H9 (cell line): ENCODE data around the gene INSYN1. TPM values are rescaled to one million over a fixed set of nuclear protein-coding genes. Genes with fewer than 3 reads are reported as not detected.

Source experiments
- DNase-seq: peaks from one replicate; pipeline ENCODE4 v3.0.0-alpha.2; 2017
- H2AFZ ChIP-seq: one replicate; pipeline ENCODE4 v1.6.1; 2013; ENCODE audit warnings: mild to moderate bottlenecking, low read length, control low read depth, moderate library complexity
- H2AK5ac ChIP-seq: 2 replicates; pipeline ENCODE4 v1.6.1; 2013; ENCODE audit warnings: low read length, control low read depth, mixed read lengths; ENCODE audit not compliant: insufficient read length
- H2BK120ac ChIP-seq: one replicate; pipeline ENCODE4 v1.6.1; 2013; ENCODE audit warnings: low read depth, mild to moderate bottlenecking, low read length, control low read depth, inconsistent platforms; ENCODE audit not compliant: poor library complexity, severe bottlenecking
- H2BK12ac ChIP-seq: 2 replicates; pipeline ENCODE4 v1.6.1; 2013; ENCODE audit warnings: low read length, control low read depth, mixed read lengths, low read depth; ENCODE audit not compliant: insufficient read length
- H2BK15ac ChIP-seq: 2 replicates; pipeline ENCODE4 v1.6.1; 2013; ENCODE audit warnings: low read depth, low read length, control low read depth
- H2BK20ac ChIP-seq: one replicate; pipeline ENCODE4 v1.6.1; 2013; ENCODE audit warnings: low read depth, mild to moderate bottlenecking, low read length, control low read depth, inconsistent platforms; ENCODE audit not compliant: poor library complexity, severe bottlenecking
- H2BK5ac ChIP-seq: 2 replicates; pipeline ENCODE4 v1.6.1; 2013; ENCODE audit warnings: low read length, control low read depth, mixed read lengths; ENCODE audit not compliant: insufficient read length
- H3K14ac ChIP-seq: 2 replicates; pipeline ENCODE4 v1.6.1; 2013; ENCODE audit warnings: low read length, control low read depth; ENCODE audit not compliant: insufficient read depth
- H3K18ac ChIP-seq: 2 replicates; pipeline ENCODE4 v1.6.1; 2013; ENCODE audit warnings: low read depth, mild to moderate bottlenecking, mixed read lengths, low read length, control low read depth; ENCODE audit not compliant: insufficient read length
- H3K23ac ChIP-seq: 2 replicates; pipeline ENCODE4 v1.6.1; 2013; ENCODE audit warnings: low read length, control low read depth, mixed read lengths, low read depth; ENCODE audit not compliant: insufficient read length
- H3K23me2 ChIP-seq: 2 replicates; pipeline ENCODE4 v1.6.1; 2013; ENCODE audit warnings: low read depth, mild to moderate bottlenecking, mixed read lengths, low read length, control low read depth; ENCODE audit not compliant: insufficient read length, poor library complexity, severe bottlenecking
- H3K27ac ChIP-seq: 2 replicates; pipeline ENCODE4 v1.5.1; 2013; ENCODE audit warnings: low read length, control low read depth, mixed read lengths, low read depth; ENCODE audit not compliant: insufficient read length
- H3K27me3 ChIP-seq: 2 replicates; pipeline ENCODE4 v1.6.1; 2013; ENCODE audit warnings: low read length, control low read depth, inconsistent platforms; ENCODE audit not compliant: insufficient read depth
- H3K4ac ChIP-seq: 2 replicates; pipeline ENCODE4 v1.6.1; 2013; ENCODE audit warnings: low read depth, mild to moderate bottlenecking, control low read depth, inconsistent platforms, low read length, moderate library complexity
- H3K4me1 ChIP-seq: 2 replicates; pipeline ENCODE4 v1.6.1; 2013; ENCODE audit warnings: low read length, control low read depth, inconsistent platforms; ENCODE audit not compliant: insufficient read depth
- H3K4me2 ChIP-seq: 2 replicates; pipeline ENCODE4 v1.6.1; 2013; ENCODE audit warnings: low read length, control low read depth, mixed read lengths; ENCODE audit not compliant: insufficient read length, insufficient read depth
- H3K56ac ChIP-seq: 2 replicates; pipeline ENCODE4 v1.6.1; 2013; ENCODE audit warnings: low read depth, mild to moderate bottlenecking, mixed read lengths, low read length, control low read depth; ENCODE audit not compliant: insufficient read length
- H3K79me1 ChIP-seq: 2 replicates; pipeline ENCODE4 v1.6.1; 2013; ENCODE audit warnings: low read depth, mild to moderate bottlenecking, moderate library complexity, low read length, control low read depth, inconsistent platforms; ENCODE audit not compliant: insufficient read depth, poor library complexity, severe bottlenecking
- H3K79me2 ChIP-seq: 2 replicates; pipeline ENCODE4 v1.6.1; 2013; ENCODE audit warnings: low read length, control low read depth, inconsistent platforms; ENCODE audit not compliant: insufficient read depth
- H3K9ac ChIP-seq: 2 replicates; pipeline ENCODE4 v1.6.1; 2013; ENCODE audit warnings: low read length, control low read depth, mixed read lengths; ENCODE audit not compliant: insufficient read length; ENCODE audit errors: extremely low read depth
- H3K9me3 ChIP-seq: one replicate; pipeline ENCODE4 v1.6.1; 2013; ENCODE audit warnings: low read depth, low read length, inconsistent platforms; ENCODE audit not compliant: control insufficient read depth
- H3T11ph ChIP-seq: one replicate; pipeline ENCODE4 v1.6.1; 2013; ENCODE audit warnings: mild to moderate bottlenecking, low read length, control low read depth, inconsistent platforms
- H4K20me1 ChIP-seq: one replicate; pipeline ENCODE4 v1.6.1; 2013; ENCODE audit not compliant: control insufficient read depth, insufficient read length, insufficient read depth
- H4K5ac ChIP-seq: 2 replicates; pipeline ENCODE4 v1.6.1; 2013; ENCODE audit warnings: low read depth, mild to moderate bottlenecking, mixed read lengths, low read length, control low read depth; ENCODE audit not compliant: insufficient read length
- H4K8ac ChIP-seq: replicated peaks from 2 replicates; pipeline ENCODE4 v1.6.1; 2013; ENCODE audit warnings: low read length, control low read depth, mixed read lengths, low read depth; ENCODE audit not compliant: insufficient read length
- H4K91ac ChIP-seq: 2 replicates; pipeline ENCODE4 v1.6.1; 2013; ENCODE audit warnings: low read depth, mild to moderate bottlenecking, moderate library complexity, mixed read lengths, low read length, control low read depth; ENCODE audit not compliant: insufficient read length
- H3K27ac Mint-ChIP-seq, 3 experiments: 2 replicates in 2 of 3; 3 replicates in 1 of 3; pipeline ENCODE4 v1.8.0; 2020 to 2021; ENCODE audit warnings: mixed read lengths in 3 of 3, mild to moderate bottlenecking in 1 of 3, moderate library complexity in 1 of 3
- H3K27me3 Mint-ChIP-seq: 2 replicates; pipeline ENCODE4 v1.8.0; 2021; ENCODE audit warnings: low read depth, mild to moderate bottlenecking, moderate library complexity, mixed read lengths
- H3K36me3 Mint-ChIP-seq, 3 experiments: 2 replicates in 2 of 3; 3 replicates in 1 of 3; pipeline ENCODE4 v1.8.0; 2020 to 2021; ENCODE audit warnings: low read depth in 3 of 3, mixed read lengths in 3 of 3; ENCODE audit not compliant: insufficient read depth in 1 of 3
- H3K4me1 Mint-ChIP-seq, 2 experiments: 2 replicates each; pipeline ENCODE4 v1.8.0; 2020; ENCODE audit warnings: mixed read lengths in 2 of 2
- H3K4me3 Mint-ChIP-seq, 2 experiments: 2 replicates in 1 of 2; 3 replicates in 1 of 2; pipeline ENCODE4 v1.8.0; 2020 to 2021; ENCODE audit warnings: mild to moderate bottlenecking in 2 of 2, mixed read lengths in 2 of 2, moderate library complexity in 1 of 2
- H3K9me3 Mint-ChIP-seq, 2 experiments: 2 replicates in 1 of 2; 3 replicates in 1 of 2; pipeline ENCODE4 v1.8.0; 2020; ENCODE audit warnings: mild to moderate bottlenecking in 2 of 2, mixed read lengths in 2 of 2, moderate library complexity in 1 of 2
- WGBS: extraction: QIAGEN DNeasy Blood & Tissue Kit; methylation state at CpG from one replicate; pipeline ENCODE4 v1.1.7; 2013; ENCODE audit warnings: missing lambda C conversion rate, low lambda C conversion rate, mixed read lengths; ENCODE audit not compliant: insufficient read length; ENCODE audit errors: extremely low coverage; 5-methylcytosine and 5-hydroxymethylcytosine counted together
- total RNA-seq: library from RNA; stranded (reverse); gene quantifications from 2 replicates; pipeline ENCODE4 v1.2.1, GENCODE V29; 2021
- TF ChIP-seq, protein P1 (sequence below): fragments of 200-600 bp; sonication (generic); conservative IDR thresholded peaks from 3 replicates; pipeline ENCODE4 v1.8.0; 2021; ENCODE audit warnings: antibody characterized with exemption, mild to moderate bottlenecking

INSYN1 gene
- total RNA-seq, 1 experiment from 2014 or later = 1.9 TPM

DNA sequence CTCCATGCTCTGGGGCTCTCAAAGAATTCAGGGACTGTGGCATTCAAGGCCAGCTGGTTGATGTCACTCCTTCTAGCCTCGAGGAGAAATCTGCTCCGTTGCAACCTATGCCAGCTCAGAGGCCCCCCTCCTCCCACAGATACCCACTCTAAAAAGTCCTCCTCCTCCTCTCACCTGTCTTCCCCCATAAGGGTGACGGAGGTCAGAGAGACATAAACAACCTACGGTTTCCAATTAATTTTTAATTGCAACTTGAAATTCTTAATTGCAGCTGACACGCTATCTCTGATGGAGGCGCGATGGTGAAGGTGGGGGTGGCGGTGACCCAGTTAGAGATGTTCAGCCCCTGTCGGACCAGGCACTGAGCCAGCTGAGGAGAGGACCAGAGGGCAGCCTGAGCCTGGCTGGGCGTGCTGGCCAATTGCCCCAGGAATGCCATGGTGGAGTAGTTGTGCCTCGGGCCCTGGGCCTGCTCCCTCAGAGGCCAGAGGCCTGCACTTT is 43.2 kb upstream of the INSYN1 start:
- Mint-ChIP-seq H3K36me3 (no peaks in the 10 kb centered on the region; a peak in 1 of 7 replicates), H3K27ac (no peak overlapping the region; a peak in 1 of 7 replicates), H3K4me1 (peaks cover 20 to 24% of the 10 kb centered on the region in 2 experiments), H3K27me3 (no peaks in the 10 kb centered on the region), H3K9me3 (no peaks in the 10 kb centered on the region; a peak in 1 of 5 replicates), H3K4me3 (no peak overlapping the region)
- no peak overlapping the region; the same call in 1 of the 2 replicates for H3K14ac ChIP-seq
- no peak overlapping the region for H3K9ac ChIP-seq
- no CpG with 5 or more reads among the region's 11 CpGs for WGBS
- H4K91ac ChIP-seq = no peak overlapping the region
- no peak overlapping the region for H3K56ac ChIP-seq
- peaks cover 4% of the 10 kb centered on the region; the same call in 1 of the 2 replicates for H3K4me1 ChIP-seq
- H2BK12ac ChIP-seq = no peak overlapping the region
- H3K27me3 ChIP-seq = no peaks in the 10 kb centered on the region
- H3K4me2 ChIP-seq = no peak overlapping the region
- no peak for DNase-seq
- H2BK20ac ChIP-seq = no peak overlapping the region
- H3K79me1 ChIP-seq = no peaks in the 10 kb centered on the region
- no peaks in the 10 kb centered on the region for H3K9me3 ChIP-seq
- no peak overlapping the region for H3K27ac ChIP-seq
- no peak overlapping the region for H3K4ac ChIP-seq
- no peaks in the 10 kb centered on the region for H4K20me1 ChIP-seq
- no peaks in the 10 kb centered on the region for H3K23me2 ChIP-seq
- H2AFZ ChIP-seq = no peak overlapping the region
- H3K23ac ChIP-seq = no peak overlapping the region
- no peak overlapping the region for H3K18ac ChIP-seq
- H2AK5ac ChIP-seq = no peak overlapping the region
- no peak overlapping the region for H4K8ac ChIP-seq
- H3K79me2 ChIP-seq = no peaks in the 10 kb centered on the region
- no peak overlapping the region for H2BK120ac ChIP-seq
- H2BK5ac ChIP-seq = no peak overlapping the region
- no peak overlapping the region for H4K5ac ChIP-seq
- no peak overlapping the region for H2BK15ac ChIP-seq
- TF ChIP-seq, protein P1, sequence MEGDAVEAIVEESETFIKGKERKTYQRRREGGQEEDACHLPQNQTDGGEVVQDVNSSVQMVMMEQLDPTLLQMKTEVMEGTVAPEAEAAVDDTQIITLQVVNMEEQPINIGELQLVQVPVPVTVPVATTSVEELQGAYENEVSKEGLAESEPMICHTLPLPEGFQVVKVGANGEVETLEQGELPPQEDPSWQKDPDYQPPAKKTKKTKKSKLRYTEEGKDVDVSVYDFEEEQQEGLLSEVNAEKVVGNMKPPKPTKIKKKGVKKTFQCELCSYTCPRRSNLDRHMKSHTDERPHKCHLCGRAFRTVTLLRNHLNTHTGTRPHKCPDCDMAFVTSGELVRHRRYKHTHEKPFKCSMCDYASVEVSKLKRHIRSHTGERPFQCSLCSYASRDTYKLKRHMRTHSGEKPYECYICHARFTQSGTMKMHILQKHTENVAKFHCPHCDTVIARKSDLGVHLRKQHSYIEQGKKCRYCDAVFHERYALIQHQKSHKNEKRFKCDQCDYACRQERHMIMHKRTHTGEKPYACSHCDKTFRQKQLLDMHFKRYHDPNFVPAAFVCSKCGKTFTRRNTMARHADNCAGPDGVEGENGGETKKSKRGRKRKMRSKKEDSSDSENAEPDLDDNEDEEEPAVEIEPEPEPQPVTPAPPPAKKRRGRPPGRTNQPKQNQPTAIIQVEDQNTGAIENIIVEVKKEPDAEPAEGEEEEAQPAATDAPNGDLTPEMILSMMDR = no peak
- no peak overlapping the region for H3T11ph ChIP-seq
